ENCODE results near the gene EIF4G1. TPM values are rescaled to one million over a fixed set of nuclear protein-coding genes. Genes with fewer than 3 reads are reported as not detected.

Gene EIF4G1
- polyA plus RNA-seq, 1 donor, result 178 TPM

- DNase-seq, result no peak
Measured at GRCh38 chr3:184383033-184383740, 68.8 kb downstream of the EIF4G1 start.

GRCh38 chr3:184384342-184384741 lies 69.9 kb downstream of the EIF4G1 start:
- no peak for DNase-seq

Other genes starting within 250 kb of the EIF4G1 start
- not detected for gene HTR3E, start 217.5 kb upstream of the EIF4G1 start, polyA plus RNA-seq (ENCODE audit: insufficient read length)
- gene EIF2B5, start 179.2 kb upstream of the EIF4G1 start, polyA plus RNA-seq (ENCODE audit: insufficient read length), result 54.6 TPM
- 83.6 TPM for gene DVL3, start 159.2 kb upstream of the EIF4G1 start, polyA plus RNA-seq (ENCODE audit: insufficient read length)
- gene AP2M1, start 139.8 kb upstream of the EIF4G1 start, polyA plus RNA-seq (ENCODE audit: insufficient read length), result 380 TPM
- gene ABCF3, start 128.4 kb upstream of the EIF4G1 start, polyA plus RNA-seq (ENCODE audit: insufficient read length), result 65.4 TPM
- gene VWA5B2, start 85.0 kb upstream of the EIF4G1 start, polyA plus RNA-seq (ENCODE audit: insufficient read length), result 2.2 TPM
- 37.0 TPM for gene ALG3, start 65.6 kb upstream of the EIF4G1 start, polyA plus RNA-seq (ENCODE audit: insufficient read length)
- gene EEF1AKMT4, start 64.9 kb upstream of the EIF4G1 start, polyA plus RNA-seq (ENCODE audit: insufficient read length), result 2.2 TPM
- 0.25 TPM for gene CAMK2N2, start 53.1 kb upstream of the EIF4G1 start, polyA plus RNA-seq (ENCODE audit: insufficient read length)
- gene ECE2, start 38.6 kb upstream of the EIF4G1 start, polyA plus RNA-seq (ENCODE audit: insufficient read length), result not detected
- 252 TPM for gene PSMD2, start 15.4 kb upstream of the EIF4G1 start, polyA plus RNA-seq (ENCODE audit: insufficient read length)
- 9.9 TPM for gene FAM131A, start 23.0 kb downstream of the EIF4G1 start, polyA plus RNA-seq (ENCODE audit: insufficient read length)
- 13.1 TPM for gene CLCN2, start 47.0 kb downstream of the EIF4G1 start, polyA plus RNA-seq (ENCODE audit: insufficient read length)
- gene POLR2H, start 47.1 kb downstream of the EIF4G1 start, polyA plus RNA-seq (ENCODE audit: insufficient read length), result 106 TPM
- 3.3 TPM for gene THPO, start 63.6 kb downstream of the EIF4G1 start, polyA plus RNA-seq (ENCODE audit: insufficient read length)
- gene CHRD, start 65.4 kb downstream of the EIF4G1 start, polyA plus RNA-seq (ENCODE audit: insufficient read length), result 10.6 TPM
- gene EPHB3, start 247.2 kb downstream of the EIF4G1 start, polyA plus RNA-seq (ENCODE audit: insufficient read length), result 27.6 TPM